ENCODE results near the gene GPR183.

GPR183 gene

GRCh38 chr13:99339736-99340397, 32.7 kb upstream of the GPR183 start:
- peak; percentile 82 for DNase-seq (ENCODE audit: low read depth)

- no peak for DNase-seq (ENCODE audit: low read depth)
These were observed 32.1 kb upstream of the GPR183 start for GRCh38 chr13:99339230-99339721.

GRCh38 chr13:99335603-99336002, 28.4 kb upstream of the GPR183 start:
- DNase-seq (ENCODE audit: low read depth): no peak

GRCh38 chr13:99335087-99335486, 27.9 kb upstream of the GPR183 start:
- no peak for DNase-seq (ENCODE audit: low read depth)

- DNase-seq (ENCODE audit: low read depth): no peak
These were observed 27.0 kb upstream of the GPR183 start for GRCh38 chr13:99334221-99334620.

GRCh38 chr13:99332456-99332855, 25.3 kb upstream of the GPR183 start:
- DNase-seq (ENCODE audit: low read depth): no peak

- DNase-seq (ENCODE audit: low read depth): no peak
These were observed 24.7 kb upstream of the GPR183 start for GRCh38 chr13:99331881-99332293.

- no peak for DNase-seq (ENCODE audit: low read depth)
These were observed 23.7 kb upstream of the GPR183 start for GRCh38 chr13:99330942-99331341.

GRCh38 chr13:99329477-99329876, 22.3 kb upstream of the GPR183 start:
- no peak for DNase-seq (ENCODE audit: low read depth)

GRCh38 chr13:99327761-99328160, 20.6 kb upstream of the GPR183 start:
- DNase-seq (ENCODE audit: low read depth): no peak

GRCh38 chr13:99327126-99327525, 19.9 kb upstream of the GPR183 start:
- no peak for DNase-seq (ENCODE audit: low read depth)

- no peak for DNase-seq (ENCODE audit: low read depth)
These were observed 18.8 kb upstream of the GPR183 start for GRCh38 chr13:99326012-99326411.

GRCh38 chr13:99323488-99323887, 16.3 kb upstream of the GPR183 start:
- peak; percentile 65 for DNase-seq (ENCODE audit: low read depth)

- peak; percentile 92 for DNase-seq (ENCODE audit: low read depth)
These were observed 15.3 kb upstream of the GPR183 start for GRCh38 chr13:99322297-99323103.

GRCh38 chr13:99321709-99322108, 14.5 kb upstream of the GPR183 start:
- no peak for DNase-seq (ENCODE audit: low read depth)

- DNase-seq (ENCODE audit: low read depth): peak; percentile 91
These were observed 13.7 kb upstream of the GPR183 start for GRCh38 chr13:99320693-99321481.

- no peak for DNase-seq (ENCODE audit: low read depth)
These were observed 9.6 kb upstream of the GPR183 start for GRCh38 chr13:99316657-99317256.

GRCh38 chr13:99316224-99316623, 9.0 kb upstream of the GPR183 start:
- DNase-seq (ENCODE audit: low read depth): no peak

GRCh38 chr13:99315186-99315585, 8.0 kb upstream of the GPR183 start:
- no peak for DNase-seq (ENCODE audit: low read depth)

GRCh38 chr13:99314640-99315176, 7.5 kb upstream of the GPR183 start:
- no peak for DNase-seq (ENCODE audit: low read depth)

- no peak for DNase-seq (ENCODE audit: low read depth)
These were observed 6.7 kb upstream of the GPR183 start for GRCh38 chr13:99313941-99314340.

- peak; percentile 42 for DNase-seq (ENCODE audit: low read depth)
These were observed 6.3 kb upstream of the GPR183 start for GRCh38 chr13:99313501-99313900.

All from amniotic epithelial cell (primary cell).